SK-N-SH (cell line): ENCODE results near the gene FHOD3.

Experiments
- MXI1 ChIP-seq: IDR thresholded peaks from 2 replicates; pipeline ENCODE4 v1.6.1; 2012; ENCODE audit warnings: mild to moderate bottlenecking, low read depth, low read length, improper control_type of control experiment
- TF ChIP-seq, protein P1 (sequence below): fragments of 200-600 bp; sonication (generic); IDR thresholded peaks from 2 replicates; pipeline ENCODE4 v1.6.1; 2017; ENCODE audit warnings: antibody characterized with exemption, mild to moderate bottlenecking, moderate library complexity

DNA sequence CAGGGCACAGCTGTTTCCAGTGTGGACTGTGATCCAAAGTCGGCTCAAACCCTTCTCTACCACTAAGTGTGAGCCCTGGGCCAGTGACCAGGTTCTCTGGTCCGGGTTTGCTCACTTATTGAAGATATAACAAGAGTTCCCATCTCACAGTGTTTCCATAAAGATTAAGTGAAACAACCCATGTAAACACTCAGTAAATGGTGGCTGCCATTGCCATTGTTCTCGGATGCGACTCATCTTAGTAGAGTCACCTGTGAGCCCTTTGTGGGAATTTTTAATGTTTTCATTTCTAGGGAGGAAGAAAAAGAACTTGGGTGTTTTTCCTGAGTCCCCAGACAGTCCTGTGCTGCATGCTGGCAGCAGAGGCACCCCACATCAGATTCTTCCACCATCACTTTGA lies 477.9 kb downstream of the FHOD3 start:
- TF ChIP-seq, protein P1, sequence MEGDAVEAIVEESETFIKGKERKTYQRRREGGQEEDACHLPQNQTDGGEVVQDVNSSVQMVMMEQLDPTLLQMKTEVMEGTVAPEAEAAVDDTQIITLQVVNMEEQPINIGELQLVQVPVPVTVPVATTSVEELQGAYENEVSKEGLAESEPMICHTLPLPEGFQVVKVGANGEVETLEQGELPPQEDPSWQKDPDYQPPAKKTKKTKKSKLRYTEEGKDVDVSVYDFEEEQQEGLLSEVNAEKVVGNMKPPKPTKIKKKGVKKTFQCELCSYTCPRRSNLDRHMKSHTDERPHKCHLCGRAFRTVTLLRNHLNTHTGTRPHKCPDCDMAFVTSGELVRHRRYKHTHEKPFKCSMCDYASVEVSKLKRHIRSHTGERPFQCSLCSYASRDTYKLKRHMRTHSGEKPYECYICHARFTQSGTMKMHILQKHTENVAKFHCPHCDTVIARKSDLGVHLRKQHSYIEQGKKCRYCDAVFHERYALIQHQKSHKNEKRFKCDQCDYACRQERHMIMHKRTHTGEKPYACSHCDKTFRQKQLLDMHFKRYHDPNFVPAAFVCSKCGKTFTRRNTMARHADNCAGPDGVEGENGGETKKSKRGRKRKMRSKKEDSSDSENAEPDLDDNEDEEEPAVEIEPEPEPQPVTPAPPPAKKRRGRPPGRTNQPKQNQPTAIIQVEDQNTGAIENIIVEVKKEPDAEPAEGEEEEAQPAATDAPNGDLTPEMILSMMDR = no peak
- no peak for TF ChIP-seq MXI1
